ENCODE results near the gene SERPINB6.
"Not testable (repeated sequence)": the region's sequence is repeated elsewhere in the genome, so short reads cannot be mapped to it uniquely, and the experiment has no call there.

The SERPINB6 gene

DNA sequence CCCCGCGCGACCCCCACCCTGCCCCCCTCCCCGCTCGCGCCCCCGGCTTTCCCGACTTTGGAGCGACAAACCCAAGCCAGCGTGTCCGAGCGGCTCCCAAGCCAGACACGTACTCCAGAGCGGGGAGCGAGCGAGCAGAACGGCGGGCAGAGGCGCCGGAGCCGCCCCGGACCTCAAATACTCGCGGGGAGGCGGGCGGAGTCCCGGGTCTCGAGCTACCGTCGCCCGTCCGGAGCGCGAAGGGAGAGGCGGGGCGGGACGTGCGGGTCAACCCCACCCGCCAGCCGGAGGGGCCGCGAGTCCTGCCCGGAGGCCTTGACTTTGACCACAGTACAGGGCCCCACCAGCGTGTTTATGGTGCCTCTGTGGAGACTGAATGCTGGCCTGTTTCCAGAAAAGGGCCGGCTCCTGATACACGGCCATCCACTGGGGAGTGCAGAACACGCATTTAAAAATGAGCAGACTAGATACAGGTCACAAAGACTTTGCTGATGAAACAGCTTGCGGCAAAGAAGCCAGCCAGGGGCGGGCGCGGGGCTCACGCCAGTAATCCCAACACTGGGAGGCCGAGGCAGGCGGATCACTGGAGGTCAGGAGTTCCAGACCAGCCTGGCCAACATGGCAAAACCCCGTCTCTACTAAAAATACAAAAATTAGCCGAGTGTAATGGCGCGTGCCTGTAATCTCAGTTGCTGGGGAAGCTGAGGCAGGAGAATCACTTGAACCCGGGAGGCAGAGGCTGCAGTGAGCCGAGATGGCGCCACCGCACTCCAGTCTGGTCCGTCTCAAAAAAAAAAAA lies at the start of gene SERPINB6:
Gene SERPINB6 (minus strand): TSS at position 148 of the 799 bp plus-strand sequence. CDS start 12,235 bp downstream, outside the sequence.
- peak; percentile 80 for DNase-seq

DNA sequence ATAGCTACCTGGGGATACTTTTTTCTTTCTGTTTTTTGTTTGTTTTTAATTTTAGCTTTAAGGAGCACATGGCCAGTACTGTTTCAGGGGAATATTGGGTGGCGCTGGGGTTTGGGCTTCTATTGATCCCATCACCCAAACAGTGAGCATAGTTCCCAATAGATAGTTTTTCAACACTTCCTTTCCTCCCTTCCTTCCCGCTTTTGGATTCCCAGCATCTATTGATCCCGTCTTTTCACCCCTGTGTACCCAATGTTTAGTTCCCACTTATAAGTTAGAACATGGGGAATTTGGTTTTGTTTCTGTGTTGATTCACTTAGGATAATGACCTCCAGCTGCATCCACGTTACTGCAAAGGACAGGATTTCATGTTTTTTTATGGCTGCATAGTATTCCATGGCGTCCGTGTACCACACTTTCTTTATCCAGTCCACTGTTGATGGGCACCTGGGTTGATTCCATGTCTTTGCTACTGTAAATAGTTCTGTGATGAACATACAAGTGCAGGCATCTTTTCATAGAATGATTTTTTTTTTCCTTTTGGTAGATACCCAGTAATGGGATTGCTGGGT lies 48.5 kb upstream of the SERPINB6 start:
- DNase-seq = no peak

DNA sequence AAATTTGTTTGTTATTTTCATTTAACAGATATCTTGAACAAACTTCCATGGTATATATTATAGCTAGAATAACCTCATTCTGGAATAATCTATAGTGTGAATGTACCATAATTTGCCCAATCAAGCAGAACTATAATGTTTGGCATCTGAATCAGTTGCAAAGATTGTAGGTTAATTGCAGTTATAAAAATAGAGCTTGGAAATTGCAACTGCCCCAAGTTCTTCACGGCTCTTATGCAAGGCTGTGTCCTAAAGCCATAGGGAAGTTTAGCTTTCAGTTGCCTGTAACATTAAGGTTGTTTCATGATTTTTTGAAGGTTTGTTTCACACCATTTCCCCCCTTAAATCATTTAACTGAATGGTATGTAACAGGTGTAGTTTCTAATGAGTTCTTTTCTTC lies 47.7 kb upstream of the SERPINB6 start:
- DNase-seq = no peak

DNA sequence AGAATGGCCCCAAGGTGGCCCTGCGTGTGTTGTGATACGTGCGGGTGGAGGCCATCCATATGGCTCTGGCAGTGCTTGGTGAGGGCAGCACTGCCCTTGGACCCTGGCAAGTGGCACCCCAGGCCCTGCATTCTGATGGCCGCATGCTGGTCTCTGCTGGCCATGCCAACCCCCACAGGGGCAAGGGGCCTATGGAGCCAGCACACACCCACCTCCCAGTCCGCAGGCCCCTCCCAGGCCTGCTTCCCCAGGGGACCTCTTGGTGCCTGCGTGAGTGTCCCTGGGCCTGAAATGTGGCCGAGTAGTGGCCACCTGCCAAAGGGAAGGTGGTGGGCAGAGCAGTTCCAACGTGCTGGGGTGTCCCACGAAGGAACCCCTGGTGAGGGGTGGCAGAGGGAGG lies 45.9 kb upstream of the SERPINB6 start:
- no peak for DNase-seq

DNA sequence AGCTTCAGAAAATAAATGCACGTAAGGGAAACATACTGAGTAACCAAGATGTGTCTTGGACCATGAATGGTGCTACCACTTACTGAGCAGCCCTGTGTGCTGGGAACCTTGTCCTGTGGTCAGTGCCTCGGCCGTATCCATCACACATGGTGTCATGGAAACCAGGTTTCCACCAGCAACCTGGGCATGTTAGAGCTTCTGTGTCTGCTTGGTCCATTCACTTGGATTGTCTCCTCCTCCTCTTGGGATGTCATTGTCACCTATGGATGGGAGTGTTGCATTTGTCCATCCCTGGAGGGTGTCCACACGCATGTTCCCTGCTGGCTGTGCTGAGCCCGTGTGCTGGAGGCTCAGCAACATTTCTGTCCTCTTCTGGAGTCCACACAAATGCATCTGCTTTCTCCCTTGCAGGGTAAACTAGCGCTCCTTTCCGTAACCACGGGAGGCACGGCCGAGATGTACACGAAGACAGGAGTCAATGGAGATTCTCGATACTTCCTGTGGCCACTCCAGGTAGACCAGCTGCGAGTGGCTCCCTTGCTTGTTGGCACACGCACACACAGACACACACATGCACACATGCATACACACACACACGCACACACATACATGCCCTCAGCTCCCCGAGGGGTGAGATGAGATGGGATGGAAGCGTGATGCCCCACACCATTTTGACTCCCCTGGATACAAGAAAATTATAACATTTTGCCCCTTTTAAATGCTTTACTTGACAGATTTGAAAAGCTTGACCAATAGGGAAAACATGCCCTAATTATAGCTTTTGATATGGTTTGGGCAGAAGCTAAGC lies 45.3 kb upstream of the SERPINB6 start:
- no peak for DNase-seq

DNA sequence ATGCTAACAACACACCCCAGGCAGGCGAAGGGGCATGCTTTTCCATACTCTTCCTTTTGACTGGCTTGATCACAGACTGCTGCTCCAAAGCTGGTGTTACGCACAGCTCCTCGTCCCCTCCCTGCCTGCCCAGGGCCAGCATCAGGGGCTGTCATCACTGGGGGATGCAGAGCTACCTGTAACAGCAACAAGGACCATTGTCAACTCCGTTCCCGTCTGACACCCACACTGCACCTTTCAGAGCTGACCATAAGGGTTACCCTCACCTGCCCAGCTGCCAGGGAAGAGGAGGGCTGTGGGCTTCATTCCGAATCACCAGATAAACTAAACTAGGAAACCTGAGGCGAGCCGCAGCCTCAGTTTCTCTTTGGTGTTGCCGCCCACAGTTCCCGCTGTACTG lies 43.8 kb upstream of the SERPINB6 start:
- no peak for DNase-seq

DNA sequence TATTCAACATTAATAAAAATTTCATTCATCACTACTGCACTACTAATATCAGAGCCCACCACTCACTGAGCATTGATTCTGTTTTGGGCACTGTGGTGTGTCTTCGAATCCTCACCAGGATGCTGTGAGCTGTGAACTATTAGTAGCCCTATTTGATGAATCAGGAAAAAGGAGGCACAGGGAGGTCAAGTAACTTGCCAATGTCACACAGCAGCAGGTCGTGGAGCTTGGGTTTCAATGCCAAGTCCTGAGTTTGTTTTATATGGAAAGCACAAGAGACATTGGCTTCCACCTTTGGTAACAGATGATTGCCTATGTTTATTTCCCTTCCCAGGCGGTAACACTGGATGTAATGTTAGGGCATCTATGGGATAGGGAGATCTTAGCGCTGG lies 43.3 kb upstream of the SERPINB6 start:
- no peak for DNase-seq

DNA sequence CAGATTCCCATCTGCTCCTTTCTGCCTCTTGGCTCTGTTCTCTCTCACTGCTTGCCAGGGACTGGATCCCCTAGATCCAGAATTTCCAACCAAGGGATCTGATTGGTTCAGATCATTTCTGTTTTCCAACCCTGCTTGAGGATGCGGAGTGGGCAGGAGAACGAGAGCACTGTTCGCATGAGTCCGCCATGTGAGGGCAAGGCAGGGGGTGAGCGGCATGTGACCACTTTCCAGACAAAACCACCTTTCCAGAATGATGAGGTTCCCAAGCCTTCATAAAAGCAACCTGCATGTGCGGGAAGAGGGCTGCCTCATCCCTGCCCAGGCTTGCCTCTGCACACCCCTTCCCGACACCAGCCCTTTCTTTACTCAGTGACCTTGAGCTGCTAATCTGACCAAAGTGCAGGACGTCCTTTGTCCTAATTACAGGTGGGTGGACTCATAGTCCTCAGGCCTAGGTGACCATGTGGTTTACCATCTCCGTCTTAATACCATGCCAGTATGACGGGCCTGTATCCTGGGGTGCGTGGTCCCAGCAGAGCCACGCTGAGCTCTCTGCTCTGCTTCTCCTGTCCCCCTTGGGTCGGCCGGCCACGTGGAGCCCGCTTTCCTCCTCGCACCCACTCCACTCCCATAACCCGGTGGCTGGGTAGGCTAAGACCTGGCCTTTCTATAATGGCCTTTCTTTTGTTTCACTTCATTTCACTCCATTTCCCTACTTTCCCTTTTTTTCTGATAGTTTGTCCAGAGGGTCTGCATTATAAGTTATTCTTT lies 42.7 kb upstream of the SERPINB6 start:
- no peak for DNase-seq

DNA sequence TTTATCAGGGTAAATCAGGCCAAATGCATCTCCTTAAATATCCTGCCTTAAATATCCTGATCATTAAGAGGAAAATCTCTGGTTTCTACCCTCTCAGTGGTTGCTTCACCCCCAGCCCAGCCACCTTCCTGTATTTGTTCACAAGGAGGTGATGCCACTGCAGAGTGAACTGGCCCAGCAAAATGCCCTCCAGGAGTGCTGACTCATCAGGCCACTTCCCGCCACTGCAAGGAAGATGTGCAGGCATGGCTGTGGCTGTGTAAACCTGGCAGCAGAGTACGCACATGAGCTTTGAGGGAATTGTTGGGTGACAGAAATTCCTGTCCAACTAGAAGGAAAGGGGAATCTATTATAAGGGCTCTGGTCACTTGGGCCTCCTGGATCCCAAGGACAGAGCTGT lies 42.1 kb upstream of the SERPINB6 start:
- peak; percentile 87 for DNase-seq

DNA sequence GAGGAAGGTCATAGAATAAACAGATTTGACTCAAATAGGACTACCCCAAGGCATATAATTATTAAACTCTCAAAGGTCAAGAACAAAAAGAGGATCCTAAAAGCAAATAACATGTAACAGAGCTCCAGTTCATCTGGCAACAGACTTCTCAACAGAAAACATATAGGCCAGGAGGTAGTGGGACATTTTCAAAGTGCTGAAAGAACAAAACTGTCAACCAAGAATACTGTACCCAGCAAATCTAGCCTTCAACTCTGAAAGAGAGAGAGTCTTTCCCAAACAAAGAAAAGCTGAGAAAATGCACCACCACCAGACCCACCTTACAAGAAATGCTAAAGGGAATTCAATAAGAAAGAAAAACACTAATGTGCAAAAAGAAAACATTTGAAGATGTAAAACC lies 40.2 kb upstream of the SERPINB6 start:
- no peak for DNase-seq

DNA sequence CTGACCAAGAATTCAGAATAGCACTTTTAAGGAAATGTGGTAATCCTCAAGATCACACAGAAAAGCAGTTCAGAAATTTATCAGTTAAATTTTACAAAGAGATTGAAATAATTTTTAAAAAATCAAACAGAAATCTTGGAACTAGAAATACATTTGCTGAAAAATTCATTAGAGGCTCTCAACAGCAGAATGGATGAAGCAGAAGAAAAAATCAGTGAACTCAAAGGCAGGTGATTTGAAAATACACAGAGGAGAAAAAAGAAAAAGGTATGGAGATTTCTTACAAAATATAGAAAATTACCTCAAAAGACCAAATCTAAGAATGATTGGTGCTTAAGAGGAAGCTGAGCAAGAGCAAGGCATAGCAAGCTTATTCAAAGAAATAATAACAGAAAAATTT lies 39.8 kb upstream of the SERPINB6 start:
- DNase-seq = no peak

DNA sequence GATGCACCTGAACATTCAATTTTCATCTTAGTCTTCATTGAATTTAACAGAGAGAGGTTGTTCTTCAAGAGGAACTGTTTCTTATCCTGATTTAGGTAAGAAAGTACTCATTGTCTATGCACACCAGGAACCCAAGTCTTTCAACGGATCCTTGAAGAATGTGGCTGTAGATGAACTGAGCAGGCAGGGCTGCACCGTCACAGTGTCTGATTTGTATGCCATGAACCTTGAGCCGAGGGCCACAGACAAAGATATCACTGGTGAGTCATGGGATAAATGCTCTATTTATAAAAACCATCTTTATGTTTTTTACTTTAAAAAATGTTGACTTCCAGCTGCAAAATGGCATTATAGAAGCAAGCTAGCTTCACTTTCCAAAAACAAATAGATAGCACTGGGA lies 38.6 kb upstream of the SERPINB6 start:
- no peak for DNase-seq

DNA sequence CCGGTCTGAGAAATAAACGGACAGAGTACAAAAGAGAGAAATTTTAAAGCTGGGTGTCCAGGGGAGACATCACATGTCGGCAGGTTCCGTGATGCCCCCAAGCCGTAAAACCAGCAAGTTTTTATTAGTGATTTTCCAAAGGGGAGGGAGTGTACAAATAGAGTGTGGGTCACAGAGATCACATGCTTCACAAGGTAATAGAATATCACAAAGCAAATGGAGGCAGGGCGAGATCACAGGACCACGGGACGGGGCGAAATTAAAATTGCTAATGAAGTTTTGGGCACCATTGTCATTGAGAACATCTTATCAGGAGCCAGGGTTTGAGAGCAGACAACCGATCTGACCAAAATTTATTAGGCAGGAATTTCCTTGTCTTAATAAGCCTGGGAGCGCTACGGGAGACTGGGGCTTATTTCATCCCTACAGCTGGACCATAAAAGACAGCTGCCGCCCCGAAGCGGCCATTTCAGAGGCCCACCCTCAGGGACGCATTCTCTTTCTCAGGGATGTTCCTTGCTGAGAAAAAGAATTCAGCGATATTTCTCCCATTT lies 37.4 kb upstream of the SERPINB6 start:
- not testable (repeated sequence) for DNase-seq

DNA sequence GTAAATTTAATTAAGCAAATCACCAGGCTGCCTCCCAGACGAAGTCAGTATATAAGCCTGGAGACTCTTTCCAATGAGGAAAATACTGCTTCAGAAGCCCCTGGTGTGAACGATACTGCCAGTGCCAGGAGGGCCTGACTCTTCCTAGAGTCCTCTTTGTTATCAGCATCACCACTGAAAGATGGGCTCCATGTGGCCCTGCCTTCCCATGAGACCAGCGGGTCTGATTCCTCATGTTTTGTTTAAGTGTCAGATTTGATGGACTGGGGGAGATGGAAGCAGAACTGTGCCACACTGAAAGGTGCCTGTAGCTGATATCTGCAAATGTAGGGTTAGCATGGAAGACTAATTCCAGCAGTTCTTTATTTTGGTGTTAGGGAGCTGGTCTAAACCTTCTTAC lies 36.2 kb upstream of the SERPINB6 start:
- no peak for DNase-seq

DNA sequence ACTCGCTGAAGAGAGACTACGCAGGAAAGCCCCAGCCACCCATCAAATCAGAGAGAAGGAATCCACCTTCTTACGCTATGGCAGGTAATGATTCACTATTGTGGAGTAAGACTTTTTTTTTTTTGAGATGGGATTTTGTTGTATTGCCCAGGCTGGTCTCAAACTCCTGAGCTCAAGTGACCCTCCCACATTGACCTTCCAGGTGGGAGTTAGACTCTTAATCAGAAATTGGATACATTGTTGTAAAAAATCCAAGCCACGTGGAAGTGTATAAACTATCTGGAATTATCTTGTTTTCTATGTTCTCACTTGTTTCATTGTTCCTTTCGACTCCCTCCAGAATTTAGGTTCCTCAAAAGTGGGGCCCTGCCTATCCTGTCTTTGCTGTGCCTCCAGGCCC lies 35.1 kb upstream of the SERPINB6 start:
- no peak for DNase-seq

DNA sequence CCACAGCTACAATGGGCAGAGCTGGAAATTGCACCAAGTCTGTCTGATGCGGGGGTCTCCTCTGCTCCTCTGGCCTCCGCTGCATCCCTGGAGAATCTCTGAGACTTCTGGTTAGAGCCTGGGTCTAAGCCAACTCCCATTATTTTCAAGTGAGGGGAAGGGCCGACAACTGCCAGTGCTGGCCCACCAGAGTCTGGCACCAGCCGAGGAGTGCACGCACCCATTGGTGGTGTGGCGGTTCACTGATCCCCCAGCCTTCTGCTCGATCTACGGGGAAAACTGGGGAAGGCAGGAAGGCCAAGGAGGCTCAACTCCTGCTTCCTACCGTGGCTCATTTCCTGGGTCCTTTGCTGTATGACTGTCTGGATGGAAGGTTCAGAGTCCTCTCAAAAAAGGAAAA lies 34.5 kb upstream of the SERPINB6 start:
- no peak for DNase-seq

DNA sequence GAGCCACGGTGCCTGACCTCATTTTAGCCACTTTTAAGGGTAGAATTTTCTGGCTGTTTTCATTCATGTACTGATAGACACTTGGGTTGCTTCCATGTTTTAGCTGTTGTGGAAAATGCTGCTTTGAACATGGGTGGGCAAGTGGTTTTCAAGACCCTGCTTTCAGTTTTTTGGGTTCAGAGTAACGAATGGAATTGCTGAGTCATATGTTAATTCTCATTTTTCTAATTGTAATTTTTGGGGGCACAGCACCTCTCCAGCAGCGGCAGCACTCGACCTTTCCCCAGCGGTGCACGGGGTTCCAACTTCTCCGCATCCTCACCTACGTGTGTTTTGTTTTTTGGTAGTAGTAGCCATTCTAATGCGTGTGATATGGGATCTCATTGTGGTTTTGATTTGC lies 33.7 kb upstream of the SERPINB6 start:
- no peak for DNase-seq

DNA sequence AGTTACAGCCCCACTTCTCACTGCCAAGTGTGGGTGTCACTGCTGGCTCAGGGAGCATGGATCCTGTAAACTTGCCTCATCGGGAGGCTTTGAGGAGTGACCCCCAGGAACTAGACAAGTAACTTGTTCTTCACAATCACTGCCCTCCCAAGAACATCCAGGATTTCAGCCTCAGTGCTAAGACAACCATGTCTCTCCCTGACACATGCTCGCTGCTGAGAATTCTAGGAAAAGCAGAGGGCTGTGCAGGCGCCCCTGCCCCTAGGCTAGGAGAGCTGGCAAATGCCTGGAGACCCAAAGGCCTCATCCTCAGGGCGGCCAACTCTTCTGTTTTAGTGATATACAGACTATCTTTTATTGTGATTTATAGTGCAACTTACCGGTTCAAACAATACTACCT lies 31.9 kb upstream of the SERPINB6 start:
- not testable (repeated sequence) for DNase-seq

DNA sequence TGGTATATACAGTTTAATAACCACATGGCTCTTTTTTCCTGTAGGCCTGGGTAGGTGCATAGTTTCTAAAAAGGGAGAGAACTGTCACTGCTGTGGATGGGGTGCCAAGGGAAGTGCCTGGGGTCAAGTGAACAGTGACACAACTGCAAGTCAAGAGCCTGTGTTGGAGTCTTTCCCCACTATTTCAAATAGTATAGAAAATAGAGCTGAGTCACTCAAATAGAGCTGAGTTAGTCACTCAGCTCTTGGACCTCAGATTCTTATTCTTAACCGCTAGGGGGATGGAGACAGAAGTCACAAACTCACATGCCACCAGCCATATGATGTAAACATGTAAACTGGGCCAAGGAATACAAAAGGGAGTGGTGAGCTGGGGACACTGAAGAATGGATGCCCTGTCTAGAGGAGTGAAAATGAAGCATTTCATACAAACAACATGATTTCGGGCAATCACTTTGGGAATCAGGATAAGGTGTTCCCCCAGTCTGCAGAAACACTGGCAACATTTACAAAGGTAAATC lies 30.5 kb upstream of the SERPINB6 start:
- peak; percentile 84 for DNase-seq

DNA sequence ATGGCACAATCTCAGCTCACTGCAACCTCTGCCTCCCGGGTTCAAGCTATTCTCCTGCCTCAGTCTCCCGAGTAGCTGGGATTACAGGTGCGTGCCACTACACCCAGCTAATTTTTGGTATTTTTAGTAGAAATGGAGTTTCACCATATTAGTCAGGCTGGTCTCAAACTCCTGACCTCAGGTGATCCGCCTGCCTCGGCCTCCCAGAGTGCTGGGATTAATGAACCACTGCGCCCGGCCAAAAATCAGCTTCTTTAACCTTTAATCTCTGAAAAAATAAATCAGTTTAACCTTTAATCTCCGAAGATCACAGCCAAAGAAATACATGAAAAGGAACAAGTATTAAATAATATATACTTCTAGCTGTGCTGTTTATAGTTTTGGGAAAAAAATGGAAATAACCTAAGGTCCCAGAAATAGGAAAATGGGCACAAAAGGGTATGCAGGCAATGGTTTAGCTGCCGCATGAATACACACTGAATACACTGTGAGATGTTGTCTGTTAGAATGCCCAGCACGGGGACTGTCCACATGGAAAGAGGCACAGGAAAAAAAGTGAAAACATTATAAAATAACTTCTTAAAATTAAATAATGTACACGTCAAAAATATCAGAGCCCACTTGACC lies 29.9 kb upstream of the SERPINB6 start:
- no peak for DNase-seq

DNA sequence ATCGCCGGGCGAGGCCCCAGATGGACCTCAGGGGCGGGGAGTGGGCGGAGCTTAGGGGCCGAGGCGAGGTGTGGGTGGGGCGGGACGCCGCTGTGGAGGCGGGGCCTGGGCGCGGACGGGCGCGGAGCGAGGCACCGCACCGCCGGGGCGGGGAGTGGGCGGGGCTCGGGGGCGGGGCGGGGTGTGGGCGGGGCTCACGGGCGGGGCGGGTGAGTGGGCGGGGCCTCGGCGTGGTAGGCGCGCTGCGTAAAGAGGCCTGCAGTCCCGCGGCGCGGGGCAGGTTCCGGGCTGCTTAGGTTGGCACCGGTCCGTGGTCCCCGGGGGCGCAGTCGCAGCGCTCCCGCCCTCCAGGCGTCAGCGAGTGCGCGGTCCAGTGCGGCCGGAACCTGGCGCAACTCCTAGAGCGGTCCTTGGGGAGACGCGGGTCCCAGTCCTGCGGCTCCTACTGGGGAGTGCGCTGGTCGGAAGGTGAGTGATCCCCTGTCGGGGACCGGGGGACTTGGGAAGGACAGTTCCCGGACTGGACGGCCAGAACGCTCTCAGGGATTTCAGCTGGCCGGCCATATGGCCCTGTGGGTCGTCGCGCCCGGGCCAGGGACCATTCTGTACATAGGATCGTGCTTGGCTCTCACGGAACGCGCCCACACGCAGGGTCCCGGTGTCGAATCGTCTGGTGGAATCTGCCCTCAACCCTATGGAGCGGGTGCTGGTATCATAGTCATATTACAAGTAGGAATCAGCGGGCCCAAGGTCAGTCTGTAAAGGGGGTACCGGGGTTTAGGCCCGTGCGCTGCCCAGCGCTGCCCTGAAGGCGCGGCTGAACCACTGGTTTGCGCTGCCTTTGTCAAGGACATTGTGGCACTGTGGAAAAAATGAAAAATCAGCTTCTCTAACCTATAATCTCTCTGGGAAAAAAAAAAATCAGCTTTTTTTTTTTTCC lies 28.5 kb upstream of the SERPINB6 start, which contains the start of gene NQO2:
Gene NQO2 (plus strand): TSS at position 277 of the 940 bp plus-strand sequence. CDS start 6,659 bp downstream, outside the sequence.
- DNase-seq = peak; percentile 87

Measured in EL (cell line).